ENCODE results near the gene RPS6KB2.

The RPS6KB2 gene

DNA sequence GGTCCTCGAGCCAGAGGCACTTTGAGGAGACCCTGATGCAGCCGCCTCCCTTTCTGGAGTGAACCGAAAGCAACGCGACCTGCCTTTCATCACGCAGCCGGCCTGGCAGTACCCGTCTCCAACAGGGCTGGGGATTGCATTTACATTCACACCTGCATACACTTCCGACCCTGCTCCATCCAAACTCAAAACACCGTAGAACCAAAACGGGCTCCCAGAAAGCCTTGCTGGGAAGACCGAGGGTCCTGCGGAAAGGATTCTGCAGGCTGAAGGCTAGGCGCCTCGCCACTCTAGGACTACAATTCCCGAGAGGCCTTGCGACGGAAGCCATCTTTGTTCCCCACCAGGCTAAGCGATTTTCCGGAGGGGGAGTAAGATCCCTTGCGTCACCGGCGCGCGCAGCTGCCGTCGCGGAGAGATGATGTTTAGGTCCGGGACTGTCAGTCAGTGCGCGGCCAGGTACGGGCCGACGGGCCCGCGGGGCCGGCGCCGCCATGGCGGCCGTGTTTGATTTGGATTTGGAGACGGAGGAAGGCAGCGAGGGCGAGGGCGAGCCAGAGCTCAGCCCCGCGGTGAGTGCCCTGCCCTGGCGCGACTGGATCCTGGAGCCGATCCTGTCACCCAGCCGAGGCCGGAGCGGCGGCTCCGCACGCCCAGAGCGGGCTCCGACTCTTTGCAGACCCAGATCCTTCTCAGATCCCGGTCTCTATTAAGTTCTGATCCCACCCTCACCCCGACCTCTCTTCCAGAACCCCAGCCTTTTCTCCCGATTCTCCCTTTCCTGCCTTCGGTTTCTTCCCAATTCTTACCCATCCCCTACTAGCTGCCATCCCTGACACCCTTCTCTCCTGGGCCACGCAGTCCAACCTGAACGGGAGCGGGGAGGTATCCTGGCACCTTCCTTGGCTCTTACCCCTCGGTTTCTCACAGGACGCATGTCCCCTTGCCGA is at the start of gene RPS6KB2:
Gene RPS6KB2 (plus strand): TSS at position 443 of the 950 bp plus-strand sequence. CDS start 52 bp downstream, at position 495.
- peak; percentile 98 for DNase-seq (ENCODE audit: low read depth)

DNA sequence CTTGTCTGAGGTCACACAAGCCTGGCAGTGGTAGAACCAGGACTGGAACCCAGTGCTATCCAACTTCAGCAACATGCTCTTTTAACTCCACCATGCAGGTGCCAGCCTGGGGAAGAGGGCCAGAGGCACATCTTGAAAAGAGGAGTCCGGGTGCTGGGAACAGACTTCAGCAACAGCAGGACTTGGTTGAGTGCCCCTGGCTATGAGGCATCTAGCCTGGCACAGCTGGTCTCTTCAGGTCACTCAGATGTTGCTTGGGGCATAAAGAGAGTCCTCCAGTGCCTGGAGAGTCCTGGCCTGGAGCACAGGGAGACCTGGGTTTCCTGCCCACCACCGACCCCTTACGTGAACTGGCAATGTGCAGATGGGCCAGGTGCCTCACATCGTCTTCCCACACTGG is 49.8 kb upstream of the RPS6KB2 start:
- DNase-seq (ENCODE audit: low read depth): no peak

DNA sequence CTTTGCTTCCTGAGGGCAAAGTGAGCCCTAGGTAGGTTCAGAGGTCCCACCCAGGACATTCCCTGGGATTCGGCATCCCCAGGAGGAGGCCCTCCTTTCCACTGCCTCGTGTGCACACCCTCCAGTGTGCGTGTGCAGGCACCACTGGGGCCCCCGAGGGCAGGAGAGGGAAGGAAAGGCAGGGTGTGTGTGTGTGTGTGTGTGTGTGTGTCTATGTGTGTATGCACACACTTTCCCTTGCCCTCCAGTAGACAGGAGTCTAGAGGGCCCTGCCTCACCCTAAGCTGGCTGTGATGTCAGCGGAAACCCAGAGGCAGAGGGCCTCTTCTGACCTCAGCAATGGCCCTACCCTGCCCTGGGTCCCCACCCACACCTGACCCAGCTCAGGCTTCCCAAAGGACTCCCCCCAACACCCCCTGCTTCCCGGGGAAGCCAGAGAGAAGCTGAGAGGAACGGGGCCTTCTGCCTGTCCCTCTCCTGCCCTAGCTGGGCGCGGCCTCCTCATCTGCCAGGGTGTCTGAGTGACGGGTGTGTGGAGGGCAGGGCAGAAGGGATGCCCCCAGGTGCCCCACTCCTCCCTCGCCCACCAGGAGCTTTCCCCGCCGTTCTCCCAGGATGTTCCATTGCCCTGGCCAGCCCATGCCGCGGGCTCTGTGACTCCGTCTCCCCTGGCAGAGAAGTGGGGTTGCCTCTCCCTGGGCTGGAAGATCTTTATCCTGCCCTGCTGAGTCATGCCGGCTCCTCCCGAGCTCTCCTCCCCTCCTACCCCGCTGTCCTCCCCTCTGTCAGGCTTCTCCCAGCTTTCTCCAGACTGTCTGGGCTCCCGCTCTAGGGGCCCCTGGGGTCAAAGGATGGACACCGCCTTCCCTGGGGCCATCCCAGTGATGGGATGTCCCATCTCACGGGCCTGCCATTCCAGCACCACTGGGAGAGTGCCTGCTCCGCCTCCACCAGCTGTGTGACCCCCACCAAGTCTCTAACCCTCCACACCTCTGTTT is 48.9 kb upstream of the RPS6KB2 start:
- DNase-seq (ENCODE audit: low read depth): no peak

DNA sequence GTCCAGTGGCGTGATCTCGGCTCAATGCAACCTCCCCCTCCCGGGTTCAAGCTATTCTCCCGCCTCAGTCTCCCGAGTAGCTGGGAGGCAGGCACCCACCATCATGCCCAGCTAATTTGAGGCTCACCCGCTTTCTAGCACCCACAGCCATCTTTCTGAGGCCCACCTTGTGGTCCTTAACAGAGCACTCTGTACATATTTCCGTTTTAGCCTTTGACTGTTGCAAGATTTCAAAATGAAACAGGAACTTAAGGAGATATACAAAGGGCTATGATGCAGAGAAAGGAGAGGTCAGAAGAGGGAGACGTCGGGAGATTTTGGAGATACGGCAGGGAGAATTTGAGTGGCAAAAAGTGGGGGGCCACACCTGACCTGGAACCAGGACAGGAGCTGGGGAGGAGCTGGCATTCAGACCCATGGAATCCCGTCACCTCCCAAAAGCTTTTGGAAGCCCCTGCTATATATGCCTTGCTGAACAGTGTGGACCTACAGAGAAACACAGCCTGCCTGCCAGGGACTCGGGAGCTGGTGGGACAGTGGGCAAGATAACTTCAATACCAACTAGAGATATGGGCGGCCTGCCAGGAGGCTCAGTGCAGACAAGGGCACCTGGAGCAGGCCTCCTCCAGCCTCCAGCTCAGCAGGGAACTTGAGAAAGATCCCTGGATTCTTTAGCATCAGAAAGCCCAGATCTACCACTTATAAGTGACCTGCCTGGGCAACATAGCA is 46.9 kb upstream of the RPS6KB2 start:
- DNase-seq (ENCODE audit: low read depth): no peak

GRCh38 chr11:67382276-67383136 is 45.8 kb upstream of the RPS6KB2 start:
- no peak for DNase-seq (ENCODE audit: low read depth)

- no peak for DNase-seq (ENCODE audit: low read depth)
These were observed 43.4 kb upstream of the RPS6KB2 start for GRCh38 chr11:67384851-67385366.

DNA sequence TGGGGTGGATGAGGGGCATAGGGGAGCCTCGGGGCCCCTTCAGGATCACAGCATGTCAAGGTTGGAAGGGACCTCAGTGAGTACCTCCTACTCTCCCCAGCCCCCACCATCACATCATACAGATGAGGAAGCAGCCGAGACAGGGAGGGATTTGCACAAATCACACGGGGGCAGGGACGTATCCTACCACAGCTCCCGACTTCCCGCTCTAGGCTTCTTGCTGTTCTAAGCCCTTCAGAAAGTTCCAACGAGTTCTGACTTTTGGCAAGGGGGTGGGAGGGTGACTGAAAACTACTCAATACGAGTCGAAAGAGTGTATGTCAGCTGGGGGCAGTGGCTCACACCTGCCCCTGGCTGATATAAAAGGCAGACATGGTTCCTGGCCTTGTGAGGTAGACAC is 41.2 kb upstream of the RPS6KB2 start:
- DNase-seq (ENCODE audit: low read depth): no peak

- DNase-seq (ENCODE audit: low read depth): no peak
These were observed 40.8 kb upstream of the RPS6KB2 start for GRCh38 chr11:67387518-67387917.

DNA sequence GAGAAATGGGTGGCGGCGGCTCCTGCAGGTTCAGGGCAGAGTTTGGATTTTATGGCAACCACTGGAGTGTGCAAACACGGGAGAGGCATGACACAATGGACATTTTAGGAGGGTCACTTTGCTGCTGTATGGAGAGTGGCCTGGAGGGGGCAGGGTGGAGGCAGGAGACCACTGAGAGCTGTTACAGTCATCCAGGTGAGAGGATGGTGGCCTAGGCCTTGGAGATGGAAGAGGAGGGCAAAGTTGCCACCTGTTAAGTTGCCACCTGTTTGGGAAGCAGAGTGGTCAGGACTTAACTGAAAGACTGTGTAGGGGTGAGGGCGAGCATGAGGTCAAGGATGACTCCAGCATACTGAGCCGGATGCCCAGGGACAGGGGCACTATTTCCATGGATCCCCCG is 38.8 kb upstream of the RPS6KB2 start:
- no peak for DNase-seq (ENCODE audit: low read depth)

GRCh38 chr11:67390947-67391303 is 37.4 kb upstream of the RPS6KB2 start:
- DNase-seq (ENCODE audit: low read depth): no peak

DNA sequence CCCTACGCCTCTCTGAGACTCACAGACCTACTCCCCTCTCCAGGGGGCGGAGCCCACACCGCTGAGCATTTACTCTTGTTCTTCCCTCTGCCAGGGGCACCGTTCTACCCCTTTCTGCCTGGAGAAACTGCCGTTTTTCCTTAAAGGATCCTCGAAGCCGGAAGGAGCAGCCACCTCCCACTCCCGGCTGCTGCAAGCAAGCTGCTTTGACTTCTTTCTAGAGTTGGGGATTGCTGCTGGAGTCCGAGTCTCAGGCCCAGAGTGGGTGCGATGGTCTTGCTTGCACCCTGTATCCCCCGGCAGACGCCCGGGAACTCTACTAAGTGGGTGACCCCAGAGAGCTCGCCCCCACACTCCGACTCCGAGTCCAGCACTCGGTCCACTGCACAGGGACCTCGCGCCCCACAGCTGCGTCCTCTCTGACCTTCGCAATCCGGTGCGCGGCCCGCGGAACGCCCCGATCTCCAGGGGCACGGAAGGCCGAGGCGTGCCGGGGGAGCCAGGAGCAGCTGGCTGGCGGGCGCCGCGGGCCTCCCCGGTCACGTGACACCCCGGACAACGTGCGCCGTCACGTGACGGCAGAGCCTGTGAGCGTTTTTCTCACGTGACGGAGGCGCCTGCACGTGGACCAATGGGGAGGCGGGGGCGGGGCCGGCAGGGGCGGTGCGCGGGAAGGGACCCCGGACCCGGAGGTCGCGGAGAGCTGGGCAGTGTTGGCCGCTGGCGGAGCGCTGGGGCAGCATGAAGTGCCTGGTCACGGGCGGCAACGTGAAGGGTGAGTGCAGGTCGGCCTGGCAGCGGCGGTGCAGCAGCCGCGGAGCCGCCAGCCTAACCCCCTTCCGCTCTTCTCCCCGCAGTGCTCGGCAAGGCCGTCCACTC is 36.8 kb upstream of the RPS6KB2 start, which contains the start of gene RAD9A:
Gene RAD9A (plus strand): TSS at position 683 of the 879 bp plus-strand sequence. CDS start 59 bp downstream, at position 742.
- DNase-seq (ENCODE audit: low read depth): peak; percentile 96

GRCh38 chr11:67392183-67392715 is 36.0 kb upstream of the RPS6KB2 start:
- no peak for DNase-seq (ENCODE audit: low read depth)

- no peak for DNase-seq (ENCODE audit: low read depth)
These were observed 34.9 kb upstream of the RPS6KB2 start for GRCh38 chr11:67393437-67393836.

GRCh38 chr11:67393990-67394389 is 34.3 kb upstream of the RPS6KB2 start:
- no peak for DNase-seq (ENCODE audit: low read depth)

DNA sequence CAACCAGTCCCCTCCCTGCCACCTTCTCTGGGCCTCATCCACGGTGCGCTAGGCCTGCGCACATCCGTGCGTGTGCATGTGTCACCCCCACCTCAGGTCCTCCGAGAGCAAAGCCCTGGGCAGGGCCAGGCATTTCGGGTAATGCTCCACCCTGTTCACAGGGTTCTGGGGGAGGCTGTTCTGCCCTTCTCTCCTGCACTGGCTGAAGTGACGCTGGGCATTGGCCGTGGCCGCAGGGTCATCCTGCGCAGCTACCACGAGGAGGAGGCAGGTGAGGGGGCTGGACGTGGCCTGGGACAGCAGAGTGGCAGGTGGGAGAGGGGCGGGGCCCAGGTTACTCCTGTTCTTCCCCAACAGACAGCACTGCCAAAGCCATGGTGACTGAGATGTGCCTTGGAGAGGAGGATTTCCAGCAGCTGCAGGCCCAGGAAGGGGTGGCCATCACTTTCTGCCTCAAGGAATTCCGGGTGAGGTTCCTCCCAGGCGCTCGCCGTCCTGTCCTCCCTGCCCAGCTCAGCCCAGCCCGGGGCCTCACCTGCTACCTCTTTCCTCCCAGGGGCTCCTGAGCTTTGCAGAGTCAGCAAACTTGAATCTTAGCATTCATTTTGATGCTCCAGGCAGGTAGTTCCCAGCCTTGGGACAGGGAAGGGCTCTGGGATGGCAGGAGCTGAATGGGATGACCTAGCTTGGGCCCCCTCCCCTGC is 32.6 kb upstream of the RPS6KB2 start:
- DNase-seq (ENCODE audit: low read depth): no peak

- no peak for DNase-seq (ENCODE audit: low read depth)
These were observed 32.1 kb upstream of the RPS6KB2 start for GRCh38 chr11:67396259-67396581.

DNA sequence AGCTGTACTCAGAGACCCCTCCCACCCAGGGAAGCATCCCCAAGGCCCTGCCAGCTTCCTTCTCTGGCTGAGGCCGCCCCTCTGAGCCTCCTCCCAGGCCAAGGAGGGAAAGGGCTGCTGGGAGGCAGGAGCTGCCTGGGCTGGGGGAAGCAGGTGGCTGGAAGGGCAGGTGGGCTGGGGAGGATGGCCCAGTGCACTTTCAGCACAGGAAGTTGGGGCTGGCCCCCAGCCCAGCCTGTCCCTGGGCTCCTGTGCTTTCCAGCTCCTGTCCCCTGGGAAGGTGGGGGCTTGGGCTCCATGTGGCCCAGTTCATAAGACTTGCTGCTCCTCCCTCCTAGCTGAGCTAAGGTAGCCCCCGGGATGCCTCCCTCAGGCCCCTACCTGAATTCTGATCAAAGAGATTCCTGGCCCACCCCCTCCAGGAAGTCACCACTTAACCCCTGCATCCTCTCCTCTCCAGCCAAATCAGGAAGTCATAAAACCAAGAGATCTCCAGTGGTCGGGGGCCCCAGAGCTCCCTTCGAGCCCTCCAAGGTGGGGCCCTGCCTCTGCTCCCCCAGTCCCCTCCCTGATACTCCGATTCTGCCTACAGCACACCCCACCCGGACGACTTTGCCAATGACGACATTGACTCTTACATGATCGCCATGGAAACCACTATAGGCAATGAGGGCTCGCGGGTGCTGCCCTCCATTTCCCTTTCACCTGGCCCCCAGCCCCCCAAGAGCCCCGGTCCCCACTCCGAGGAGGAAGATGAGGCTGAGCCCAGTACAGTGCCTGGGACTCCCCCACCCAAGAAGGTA is 31.5 kb upstream of the RPS6KB2 start:
- no peak for DNase-seq (ENCODE audit: low read depth)

- no peak for DNase-seq (ENCODE audit: low read depth)
These were observed 30.8 kb upstream of the RPS6KB2 start for GRCh38 chr11:67397536-67397935.
